Measurements from ENCODE around the gene PEX12.

DNA sequence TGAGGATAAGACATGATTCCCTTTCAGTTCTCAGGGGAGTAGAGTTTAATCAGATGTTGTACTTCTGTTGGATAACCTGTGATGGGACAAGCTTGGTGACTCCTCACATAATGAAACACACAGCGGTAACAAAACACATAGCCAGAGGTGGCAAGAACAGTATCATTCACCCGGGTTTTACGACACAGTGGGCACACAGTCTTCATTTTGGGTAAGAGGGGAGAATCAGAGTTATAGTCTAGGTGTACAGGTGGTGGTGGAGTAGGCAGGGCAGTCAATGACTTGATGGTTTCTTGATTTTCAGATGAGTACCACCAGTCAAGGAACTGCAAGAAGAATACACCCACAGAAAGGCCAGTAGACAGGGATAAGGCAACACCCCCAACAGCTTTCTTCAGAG, 2.6 kb downstream of the PEX12 start:
- TF ChIP-seq, protein P1, sequence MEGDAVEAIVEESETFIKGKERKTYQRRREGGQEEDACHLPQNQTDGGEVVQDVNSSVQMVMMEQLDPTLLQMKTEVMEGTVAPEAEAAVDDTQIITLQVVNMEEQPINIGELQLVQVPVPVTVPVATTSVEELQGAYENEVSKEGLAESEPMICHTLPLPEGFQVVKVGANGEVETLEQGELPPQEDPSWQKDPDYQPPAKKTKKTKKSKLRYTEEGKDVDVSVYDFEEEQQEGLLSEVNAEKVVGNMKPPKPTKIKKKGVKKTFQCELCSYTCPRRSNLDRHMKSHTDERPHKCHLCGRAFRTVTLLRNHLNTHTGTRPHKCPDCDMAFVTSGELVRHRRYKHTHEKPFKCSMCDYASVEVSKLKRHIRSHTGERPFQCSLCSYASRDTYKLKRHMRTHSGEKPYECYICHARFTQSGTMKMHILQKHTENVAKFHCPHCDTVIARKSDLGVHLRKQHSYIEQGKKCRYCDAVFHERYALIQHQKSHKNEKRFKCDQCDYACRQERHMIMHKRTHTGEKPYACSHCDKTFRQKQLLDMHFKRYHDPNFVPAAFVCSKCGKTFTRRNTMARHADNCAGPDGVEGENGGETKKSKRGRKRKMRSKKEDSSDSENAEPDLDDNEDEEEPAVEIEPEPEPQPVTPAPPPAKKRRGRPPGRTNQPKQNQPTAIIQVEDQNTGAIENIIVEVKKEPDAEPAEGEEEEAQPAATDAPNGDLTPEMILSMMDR (IDR thresholded peaks at IDR 0.05): no peak
- no peak for TF ChIP-seq POLR2A (IDR thresholded peaks at IDR 0.05)

Data from Peyer's patch (tissue), 4 donors.